T-cell (primary cell): ENCODE data around the gene AASS. TPM values are rescaled to one million over a fixed set of nuclear protein-coding genes. Genes with fewer than 3 reads are reported as not detected.

Experiments used
- ATAC-seq, 4 experiments: fragments of 200-7000 bp in 3 of 4; fragments of 150-1000 bp in 1 of 4; cut with Tn5 transposase; replicated peaks in 1 of 4; 1 replicate in 3 of 4; 2 replicates in 1 of 4; pipeline ENCODE4 v1.10.0; 2021; ENCODE audit warnings: moderate library complexity in 3 of 4, mild to moderate bottlenecking in 2 of 4, moderate number of reproducible peaks in 1 of 4
- CTCF ChIA-PET, 2 donors: fragments of 300-600 bp; sonication (Branson Sonifier 250); formaldehyde crosslinking; loops; one replicate each; lab custom pipeline; 2022; ENCODE audit warnings: antibody characterized with exemption in 2 of 2; lab: Charles Lee
- POLR2A ChIA-PET, 2 donors: fragments of 300-600 bp; sonication (Branson Sonifier 250); formaldehyde crosslinking; loops; one replicate each; lab custom pipeline; 2022; ENCODE audit warnings: antibody characterized with exemption in 2 of 2; lab: Charles Lee
- DNase-seq, 35 experiments: peaks; one replicate each; pipeline versions ENCODE4 v3.0.0 to v3.0.0-alpha.2; 2013 to 2023
- H3K27ac ChIP-seq: one replicate; pipeline ENCODE4 v1.5.1; 2013; ENCODE audit warnings: low read length
- H3K27me3 ChIP-seq, 2 experiments: replicated peaks in 1 of 2; 1 replicate in 1 of 2; 2 replicates in 1 of 2; pipeline versions ENCODE4 v1.6.1 to v1.7.0; 2013; ENCODE audit warnings: low read length in 1 of 2, mixed read lengths in 1 of 2; ENCODE audit not compliant: control insufficient read depth in 2 of 2, insufficient read depth in 2 of 2; ENCODE audit errors: extremely low read depth in 1 of 2
- H3K36me3 ChIP-seq, 2 donors: 1 replicate in 1 of 2; 2 replicates in 1 of 2; pipeline versions ENCODE4 v1.6.1 to v1.7.0; 2013; ENCODE audit warnings: low read length in 1 of 2; ENCODE audit not compliant: control insufficient read depth in 2 of 2, insufficient read depth in 1 of 2; ENCODE audit errors: extremely low read depth in 1 of 2
- H3K4me1 ChIP-seq, 2 experiments: 1 replicate in 1 of 2; 2 replicates in 1 of 2; pipeline versions ENCODE4 v1.6.1 to v1.7.0; 2013; ENCODE audit warnings: low read length in 2 of 2, mixed read lengths in 1 of 2; ENCODE audit not compliant: insufficient read depth in 2 of 2, control insufficient read depth in 1 of 2; ENCODE audit errors: extremely low read depth in 1 of 2
- H3K4me3 ChIP-seq, 2 donors: 1 replicate in 1 of 2; 2 replicates in 1 of 2; pipeline versions ENCODE4 v1.5.1 to v1.7.0; 2013; ENCODE audit warnings: mild to moderate bottlenecking in 2 of 2, low read length in 1 of 2, moderate library complexity in 1 of 2; ENCODE audit not compliant: control insufficient read depth in 1 of 2; ENCODE audit errors: extremely low read depth in 1 of 2
- H3K9me3 ChIP-seq: 2 replicates; pipeline ENCODE4 v1.7.0; 2013
- H3K27ac Mint-ChIP-seq, 2 donors: one replicate each; pipeline ENCODE4 v1.8.0; 2020 to 2021; ENCODE audit warnings: mild to moderate bottlenecking in 2 of 2, mixed read lengths in 2 of 2
- H3K27me3 Mint-ChIP-seq, 2 donors: one replicate each; pipeline ENCODE4 v1.8.0; 2021 to 2022; ENCODE audit warnings: mixed read lengths in 2 of 2
- H3K36me3 Mint-ChIP-seq: one replicate; pipeline ENCODE4 v1.8.0; 2021; ENCODE audit warnings: mixed read lengths
- H3K4me1 Mint-ChIP-seq, 3 donors: one replicate each; pipeline ENCODE4 v1.8.0; 2020 to 2022; ENCODE audit warnings: mixed read lengths in 3 of 3, mild to moderate bottlenecking in 1 of 3
- H3K4me3 Mint-ChIP-seq, 3 donors: one replicate each; pipeline ENCODE4 v1.8.0; 2020 to 2022; ENCODE audit warnings: mild to moderate bottlenecking in 3 of 3, mixed read lengths in 3 of 3, moderate library complexity in 3 of 3
- H3K9me3 Mint-ChIP-seq, 3 donors: one replicate each; pipeline ENCODE4 v1.8.0; 2020 to 2022; ENCODE audit warnings: mixed read lengths in 3 of 3
- WGBS: methylation state at CpG from one replicate; pipeline ENCODE4 v1.1.5; 2013; ENCODE audit warnings: missing lambda C conversion rate; ENCODE audit not compliant: insufficient coverage; 5-methylcytosine and 5-hydroxymethylcytosine counted together
- total RNA-seq, 35 experiments: library from RNA in 6 of 35; stranded (reverse) in 6 of 35; fragments of 120-200 nt in 1 of 35; gene quantifications; one replicate each; pipeline versions ENCODE4 v1.2.1 to v1.2.4 and lab custom pipeline; 2013 to 2026

The AASS gene
- total RNA-seq, 5 donors from 2014 or later (not counting 1 experiment from before 2014, with no cell fraction given) = 2.5 to 5.4 (median 3.3) TPM

GRCh38 chr7:122072924-122073599 is 71.0 kb downstream of the AASS start:
- Histone ChIP-seq H3K9me3 (no peaks in the 10 kb centered on the region), H3K27ac (no peak overlapping the region), H3K36me3 (no peaks in the 10 kb centered on the region), H3K4me1 (no peaks in the 10 kb centered on the region), H3K27me3 (no peaks in the 10 kb centered on the region), H3K4me3 (no peak overlapping the region)
- ChIA-PET POLR2A (no interaction called here), CTCF (no interaction called here)
- no peak for DNase-seq
- no peaks in the 10 kb centered on the region for H3K27me3 Mint-ChIP-seq
- no peak for ATAC-seq
- no CpG with 5 or more reads among the region's 6 CpGs for WGBS
- H3K27ac Mint-ChIP-seq = no peak overlapping the region
- peaks cover 4% of the 10 kb centered on the region for H3K36me3 Mint-ChIP-seq
- H3K4me3 Mint-ChIP-seq = no peak overlapping the region
- H3K9me3 Mint-ChIP-seq = peaks cover 3 to 5% (median 5%) of the 10 kb centered on the region in 3 donors
- no peaks in the 10 kb centered on the region for H3K4me1 Mint-ChIP-seq

- ChIA-PET POLR2A (no interaction called here), CTCF (no interaction called here)
- Histone ChIP-seq H3K27ac (no peak overlapping the region), H3K27me3 (no peaks in the 10 kb centered on the region), H3K9me3 (no peaks in the 10 kb centered on the region), H3K36me3 (no peaks in the 10 kb centered on the region), H3K4me1 (no peaks in the 10 kb centered on the region), H3K4me3 (no peak overlapping the region)
- WGBS = no CpG with 5 or more reads among the region's 2 CpGs
- no peak for ATAC-seq
- no peak for DNase-seq
- Mint-ChIP-seq H3K27ac (no peak overlapping the region), H3K4me3 (no peak overlapping the region), H3K36me3 (peaks cover 4% of the 10 kb centered on the region), H3K4me1 (no peaks in the 10 kb centered on the region), H3K27me3 (no peaks in the 10 kb centered on the region), H3K9me3 (peaks cover 3 to 7% (median 5%) of the 10 kb centered on the region in 3 donors)
Observed at GRCh38 chr7:122072272-122072671, 71.8 kb downstream of the AASS start.

- H3K36me3 Mint-ChIP-seq = no peaks in the 10 kb centered on the region
- WGBS = no CpG with 5 or more reads among the region's 3 CpGs
Observed at GRCh38 chr7:122070834-122071233, 73.2 kb downstream of the AASS start.

GRCh38 chr7:122070062-122070461 is 74.0 kb downstream of the AASS start:
- Histone ChIP-seq H3K27me3 (no peaks in the 10 kb centered on the region), H3K4me1 (no peaks in the 10 kb centered on the region), H3K27ac (no peak overlapping the region), H3K36me3 (no peaks in the 10 kb centered on the region), H3K4me3 (no peak overlapping the region), H3K9me3 (no peaks in the 10 kb centered on the region)
- POLR2A ChIA-PET = no interaction called here
- H3K36me3 Mint-ChIP-seq = no peaks in the 10 kb centered on the region
- CTCF ChIA-PET = no interaction called here
- no peak overlapping the region for H3K27ac Mint-ChIP-seq
- no peaks in the 10 kb centered on the region for H3K4me1 Mint-ChIP-seq
- no peak for ATAC-seq
- peaks cover 0 to 4% (median 3%) of the 10 kb centered on the region in 3 donors for H3K9me3 Mint-ChIP-seq
- peaks cover 0 to 2% of the 10 kb centered on the region in 2 donors for H3K27me3 Mint-ChIP-seq
- no peak for DNase-seq
- H3K4me3 Mint-ChIP-seq = no peak overlapping the region
- 0% methylated on average over 1 of the region's 1 CpG for WGBS

More at GRCh38 chr7:122070834-122071233, 73.2 kb downstream of the AASS start:
- no peak overlapping the region for H3K4me3 ChIP-seq
- ATAC-seq = no peak
- no peaks in the 10 kb centered on the region for H3K27me3 ChIP-seq
- no peaks in the 10 kb centered on the region for H3K36me3 ChIP-seq
- peaks cover 3 to 7% (median 5%) of the 10 kb centered on the region in 3 donors for H3K9me3 Mint-ChIP-seq
- no peaks in the 10 kb centered on the region for H3K4me1 Mint-ChIP-seq
- no peaks in the 10 kb centered on the region for H3K4me1 ChIP-seq
- H3K27ac Mint-ChIP-seq = no peak overlapping the region
- no peaks in the 10 kb centered on the region for H3K9me3 ChIP-seq
- H3K27ac ChIP-seq = no peak overlapping the region
- H3K27me3 Mint-ChIP-seq = no peaks in the 10 kb centered on the region
- H3K4me3 Mint-ChIP-seq = no peak overlapping the region
- POLR2A ChIA-PET = no interaction called here
- CTCF ChIA-PET = no interaction called here
- no peak for DNase-seq

- H3K4me3 Mint-ChIP-seq = no peak overlapping the region
- no peak for DNase-seq
- no peak overlapping the region for H3K4me3 ChIP-seq
- no peaks in the 10 kb centered on the region for H3K4me1 Mint-ChIP-seq
- no peaks in the 10 kb centered on the region for H3K4me1 ChIP-seq
- no peaks in the 10 kb centered on the region for H3K36me3 Mint-ChIP-seq
- ChIA-PET CTCF (no interaction called here), POLR2A (no interaction called here)
- no peaks in the 10 kb centered on the region for H3K36me3 ChIP-seq
- ATAC-seq = no peak
- H3K27ac ChIP-seq = no peak overlapping the region
- no peak overlapping the region for H3K27ac Mint-ChIP-seq
- H3K9me3 ChIP-seq = no peaks in the 10 kb centered on the region
- H3K27me3 Mint-ChIP-seq = peaks cover 0 to 4% of the 10 kb centered on the region in 2 donors
- H3K9me3 Mint-ChIP-seq = peaks cover 0 to 3% (median 0%) of the 10 kb centered on the region in 3 donors
- H3K27me3 ChIP-seq = no peaks in the 10 kb centered on the region
- WGBS = no CpG with 5 or more reads among the region's 3 CpGs
Observed at GRCh38 chr7:122068999-122069398, 75.0 kb downstream of the AASS start.

GRCh38 chr7:122068046-122068445 is 76.0 kb downstream of the AASS start:
- H3K4me1 Mint-ChIP-seq = no peaks in the 10 kb centered on the region

More at GRCh38 chr7:122068046-122068445, 76.0 kb downstream of the AASS start:
- Histone ChIP-seq H3K27me3 (no peaks in the 10 kb centered on the region), H3K36me3 (no peaks in the 10 kb centered on the region), H3K4me1 (no peaks in the 10 kb centered on the region), H3K4me3 (no peak overlapping the region), H3K27ac (no peak overlapping the region), H3K9me3 (no peaks in the 10 kb centered on the region)
- Mint-ChIP-seq H3K4me3 (no peak overlapping the region), H3K9me3 (peaks cover 0 to 3% (median 0%) of the 10 kb centered on the region in 3 donors), H3K36me3 (no peaks in the 10 kb centered on the region), H3K27me3 (peaks cover 0 to 4% of the 10 kb centered on the region in 2 donors), H3K27ac (no peak overlapping the region)
- DNase-seq (no peak), ATAC-seq (no peak)
- CTCF ChIA-PET = no interaction called here
- POLR2A ChIA-PET = no interaction called here
- 40% methylated on average over 1 of the region's 1 CpG for WGBS
